ENCODE results near the gene EEIG2. TPM values are rescaled to one million over a fixed set of nuclear protein-coding genes. Genes with fewer than 3 reads are reported as not detected.

EEIG2 gene
- total RNA-seq, 1 donor from 2014 or later = 7.5 TPM

GRCh38 chr1:108569097-108569728 is 9.3 kb downstream of the EEIG2 start:
- peaks cover 6% of the 10 kb centered on the region for H3K9me3 ChIP-seq (replicated peaks)
- H3K36me3 ChIP-seq = no peaks in the 10 kb centered on the region
- TF ChIP-seq CTCF (IDR thresholded peaks at IDR 0.05; ENCODE audit: borderline replicate concordance) = no peak
- intact Hi-C loops (cut with micrococcal nuclease) = no loop called here
- H3K4me3 ChIP-seq = no peak overlapping the region
- H3K4me1 ChIP-seq = peaks cover 12% of the 10 kb centered on the region
- DNase-seq = no peak
- H3K27ac ChIP-seq (replicated peaks) = no peak overlapping the region
- no peaks in the 10 kb centered on the region for H3K27me3 ChIP-seq (ENCODE audit: low read depth)

- TF ChIP-seq CTCF (IDR thresholded peaks at IDR 0.05; ENCODE audit: borderline replicate concordance) = peak; percentile 38
- no peak overlapping the region for H3K4me3 ChIP-seq
- peaks cover 6% of the 10 kb centered on the region for H3K9me3 ChIP-seq (replicated peaks)
- H3K36me3 ChIP-seq = no peaks in the 10 kb centered on the region
- no peak overlapping the region for H3K27ac ChIP-seq (replicated peaks)
- H3K27me3 ChIP-seq (ENCODE audit: low read depth) = no peaks in the 10 kb centered on the region
- peaks cover 12% of the 10 kb centered on the region for H3K4me1 ChIP-seq
- DNase-seq = no peak
- intact Hi-C loops (cut with micrococcal nuclease) = no loop called here
Observed at GRCh38 chr1:108570128-108570527, 10.2 kb downstream of the EEIG2 start.

DNA sequence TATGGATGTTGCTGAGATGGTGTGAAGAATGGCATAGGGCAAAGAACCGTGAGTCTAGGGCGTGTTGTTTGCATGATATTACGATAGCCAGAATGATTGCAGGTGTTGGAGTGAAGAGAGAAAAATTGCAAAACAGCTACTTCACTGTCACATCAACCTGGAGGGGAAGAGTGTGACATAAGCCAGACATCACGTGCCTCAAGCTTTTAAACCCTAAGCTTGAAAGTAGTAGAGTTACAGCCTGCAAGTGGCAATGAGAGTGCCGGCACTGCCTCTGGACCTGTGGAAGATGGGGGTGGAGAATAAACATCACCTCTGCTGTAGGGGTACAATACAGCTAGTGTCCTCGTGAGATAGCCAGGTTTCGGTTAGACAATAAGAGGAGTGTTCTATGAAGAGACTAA is 11.1 kb downstream of the EEIG2 start:
- no peak for TF ChIP-seq CTCF (IDR thresholded peaks at IDR 0.05; ENCODE audit: borderline replicate concordance)
- Histone ChIP-seq H3K4me1 (peaks cover 12% of the 10 kb centered on the region), H3K27me3 (ENCODE audit: low read depth) (no peaks in the 10 kb centered on the region), H3K27ac (replicated peaks) (no peak overlapping the region), H3K9me3 (replicated peaks) (peaks cover 6% of the 10 kb centered on the region), H3K4me3 (no peak overlapping the region), H3K36me3 (no peaks in the 10 kb centered on the region)
- intact Hi-C loops (cut with micrococcal nuclease) = no loop called here
- no peak for DNase-seq

- Histone ChIP-seq H3K27me3 (ENCODE audit: low read depth) (no peaks in the 10 kb centered on the region), H3K36me3 (no peaks in the 10 kb centered on the region), H3K27ac (replicated peaks) (no peak overlapping the region), H3K4me3 (no peak overlapping the region), H3K4me1 (peaks cover 12% of the 10 kb centered on the region), H3K9me3 (replicated peaks) (peaks cover 6% of the 10 kb centered on the region)
- no peak for DNase-seq
- TF ChIP-seq CTCF (IDR thresholded peaks at IDR 0.05; ENCODE audit: borderline replicate concordance) = no peak
- intact Hi-C loops (cut with micrococcal nuclease) = no loop called here
Observed at GRCh38 chr1:108572182-108572581, 12.3 kb downstream of the EEIG2 start.

GRCh38 chr1:108573183-108573582 is 13.3 kb downstream of the EEIG2 start:
- intact Hi-C loops (cut with micrococcal nuclease) = no loop called here
- H3K9me3 ChIP-seq (replicated peaks) = peaks cover 6% of the 10 kb centered on the region

More at GRCh38 chr1:108573183-108573582, 13.3 kb downstream of the EEIG2 start:
- Histone ChIP-seq H3K27me3 (ENCODE audit: low read depth) (no peaks in the 10 kb centered on the region), H3K27ac (replicated peaks) (no peak overlapping the region), H3K4me3 (no peak overlapping the region), H3K36me3 (no peaks in the 10 kb centered on the region), H3K4me1 (peaks cover 8% of the 10 kb centered on the region)
- no peak for TF ChIP-seq CTCF (IDR thresholded peaks at IDR 0.05; ENCODE audit: borderline replicate concordance)
- no peak for DNase-seq
